ENCODE data around the gene BBX.

DNA sequence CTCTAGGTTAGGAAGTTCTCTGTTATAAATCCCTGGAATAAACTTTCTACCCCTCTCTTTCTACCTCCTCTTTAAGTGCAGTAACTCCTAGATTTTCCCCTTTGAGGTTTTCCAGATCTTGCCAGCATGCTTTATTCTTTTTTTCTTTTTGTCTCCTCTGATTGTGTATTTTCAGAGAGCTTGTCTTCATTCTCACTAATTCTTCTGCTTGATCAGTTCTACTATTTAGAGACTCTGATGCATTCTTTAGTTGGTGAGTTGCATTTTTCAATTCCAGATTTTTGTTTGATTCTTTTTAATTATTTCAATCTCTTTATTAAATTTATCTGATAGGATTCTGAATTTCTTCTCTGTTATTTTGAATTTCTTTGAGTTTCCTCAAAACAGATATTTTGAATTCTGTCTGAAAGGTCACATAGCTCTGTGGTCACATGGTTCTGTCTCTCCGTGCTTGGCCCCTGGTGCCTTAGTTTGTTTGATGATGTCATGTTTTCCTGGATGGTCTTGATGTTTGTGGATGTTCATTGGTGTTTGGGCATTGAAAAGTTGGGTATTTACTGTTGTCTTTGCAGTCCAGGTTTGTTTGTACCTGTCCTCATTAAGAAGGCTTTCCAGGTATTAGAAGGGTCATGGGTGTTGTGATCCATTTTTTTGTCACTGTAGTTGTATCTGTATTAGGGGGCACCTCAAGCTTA, 89.2 kb downstream of the BBX start:
- no peak for TF ChIP-seq EZH2 (IDR thresholded peaks at IDR 0.05; ENCODE audit: insufficient read depth, poor library complexity, severe bottlenecking)
- TF ChIP-seq EZH2phosphoT487 (IDR thresholded peaks at IDR 0.05; ENCODE audit: insufficient read depth, low read depth), result no peak

Measured in GM23248 (cell line).